Measurements from ENCODE around the gene EDN1. TPM values are rescaled to one million over a fixed set of nuclear protein-coding genes. Genes with fewer than 3 reads are reported as not detected.

The EDN1 gene
- total and polyA plus RNA-seq, 10 of the 15 experiments (the other 5 are each of a cell fraction or from before 2014, with no cell fraction given): 2.0 to 6.6 (median 3.1) TPM

- peaks cover 5% of the 10 kb centered on the region for H3K4me1 ChIP-seq (ENCODE audit: control insufficient read depth, insufficient read depth, low read length)
- SMC1A ChIA-PET (ENCODE audit: uncharacterized antibody, unreplicated experiment): interaction anchor here (0.8 to 1.8 kb wide), 6 partner anchors 8 to 610 kb away, joined by 3 to 5 read pairs (median 4); partner anchors contain the start of gene EDN1
- no peaks in the 10 kb centered on the region for H3K36me3 ChIP-seq (ENCODE audit: control insufficient read depth in 2 of 2, insufficient read depth in 2 of 2, low read length in 1 of 2)
- H3K27me3 ChIP-seq (replicated peaks in 1 of 2; ENCODE audit: control insufficient read depth in 2 of 2, insufficient read depth in 2 of 2, low read length in 1 of 2): no peaks in the 10 kb centered on the region
- BruUV-seq (replicated peaks): no TSS peak
- ATAC-seq: no peak
- POLR2A ChIA-PET: interaction anchor here (0.7 kb wide), 1 partner anchor 17 kb away, joined by 4 read pairs; no protein-coding TSS in a partner anchor
- H3K27ac ChIP-seq (ENCODE audit: control insufficient read depth, insufficient read depth): no peak overlapping the region
- H3K79me2 ChIP-seq (ENCODE audit: control insufficient read depth, insufficient read depth, low read length): no peaks in the 10 kb centered on the region
- H3K4me2 ChIP-seq (ENCODE audit: control insufficient read depth, insufficient read depth): no peak overlapping the region
- DNase-seq (ENCODE audit: low read depth, low spot score): no peak
- 62% methylated on average over 2 of the region's 2 CpGs for WGBS (ENCODE audit: insufficient coverage, insufficient replicate concordance, low lambda C conversion rate, missing lambda C conversion rate)
- H2AFZ ChIP-seq (ENCODE audit: control insufficient read depth, low read depth, low read length): no peak overlapping the region
- no peak for TF ChIP-seq LARP7 (IDR thresholded peaks at IDR 0.05)
- TF ChIP-seq BMI1 (IDR thresholded peaks at IDR 0.05; ENCODE audit: borderline replicate concordance): no peak
- TF ChIP-seq RELB (IDR thresholded peaks at IDR 0.05; ENCODE audit: low read depth): no peak
- TF ChIP-seq CHD2 (IDR thresholded peaks at IDR 0.05; ENCODE audit: borderline replicate concordance, low read depth, low read length): no peak
- no peak for TF ChIP-seq BHLHE40 (IDR thresholded peaks at IDR 0.05; ENCODE audit: borderline replicate concordance in 1 of 2, low read depth in 2 of 2, low read length in 1 of 2)
- H4K20me1 ChIP-seq (ENCODE audit: control insufficient read depth, insufficient read depth): no peaks in the 10 kb centered on the region
- no peak for FAIRE-seq
- no peak overlapping the region for H3K4me3 ChIP-seq
- CTCF ChIA-PET: interaction anchor here (0.7 to 1.9 kb wide), 2 partner anchors 308 to 340 kb away, joined by 4 to 8 read pairs; no protein-coding TSS in a partner anchor
- intact Hi-C loops (cut with micrococcal nuclease; ENCODE audit: unreplicated experiment) (no loop called here), in situ Hi-C loops (cut with MboI) (no loop called here)
- H3K9me3 ChIP-seq (replicated peaks; ENCODE audit: control insufficient read depth, insufficient read depth, low read length): no peaks in the 10 kb centered on the region
- RAD21 ChIA-PET (ENCODE audit: unreplicated experiment): interaction anchor here (0.9 kb wide), 1 partner anchor 16 kb away, joined by 4 read pairs; no protein-coding TSS in a partner anchor
- H3K9ac ChIP-seq (ENCODE audit: control insufficient read depth, insufficient read depth, low read length): no peak overlapping the region
Measured at GRCh38 chr6:12263403-12263802, 26.8 kb upstream of the EDN1 start.

GRCh38 chr6:12264671-12265070 lies 25.5 kb upstream of the EDN1 start:
- ATAC-seq (no peak), FAIRE-seq (no peak), DNase-seq (ENCODE audit: low read depth, low spot score) (no peak)
- Histone ChIP-seq H3K27ac (ENCODE audit: control insufficient read depth, insufficient read depth) (no peak overlapping the region), H4K20me1 (ENCODE audit: control insufficient read depth, insufficient read depth) (no peaks in the 10 kb centered on the region), H3K4me2 (ENCODE audit: control insufficient read depth, insufficient read depth) (no peak overlapping the region), H3K36me3 (ENCODE audit: control insufficient read depth in 2 of 2, insufficient read depth in 2 of 2, low read length in 1 of 2) (no peaks in the 10 kb centered on the region), H3K9ac (ENCODE audit: control insufficient read depth, insufficient read depth, low read length) (no peak overlapping the region), H3K79me2 (ENCODE audit: control insufficient read depth, insufficient read depth, low read length) (no peaks in the 10 kb centered on the region), H2AFZ (ENCODE audit: control insufficient read depth, low read depth, low read length) (no peak overlapping the region), H3K4me3 (no peak overlapping the region), H3K9me3 (replicated peaks; ENCODE audit: control insufficient read depth, insufficient read depth, low read length) (no peaks in the 10 kb centered on the region), H3K4me1 (ENCODE audit: control insufficient read depth, insufficient read depth, low read length) (peaks cover 5% of the 10 kb centered on the region), H3K27me3 (replicated peaks in 1 of 2; ENCODE audit: control insufficient read depth in 2 of 2, insufficient read depth in 2 of 2, low read length in 1 of 2) (no peaks in the 10 kb centered on the region)
- SMC1A ChIA-PET (ENCODE audit: uncharacterized antibody, unreplicated experiment): interaction anchor here (0.6 to 1.8 kb wide), 2 partner anchors 13 to 226 kb away, joined by 3 to 5 read pairs; no protein-coding TSS in a partner anchor
- intact Hi-C loops (cut with micrococcal nuclease; ENCODE audit: unreplicated experiment) (no loop called here), in situ Hi-C loops (cut with MboI) (no loop called here)
- POLR2A ChIA-PET: no interaction called here
- RAD21 ChIA-PET (ENCODE audit: unreplicated experiment): interaction anchor here (0.9 kb wide), 1 partner anchor 15 kb away, joined by 4 read pairs; no protein-coding TSS in a partner anchor
- CTCF ChIA-PET: no interaction called here
- WGBS (ENCODE audit: insufficient coverage, insufficient replicate concordance, low lambda C conversion rate, missing lambda C conversion rate): 100% methylated on average over 1 of the region's 1 CpG
- no TSS peak for BruUV-seq (replicated peaks)
- no peak for TF ChIP-seq IRF3 (IDR thresholded peaks at IDR 0.05)
- TF ChIP-seq REST (IDR thresholded peaks at IDR 0.05; ENCODE audit: low read depth, low read length): no peak
- no peak for TF ChIP-seq MAX (IDR thresholded peaks at IDR 0.05; ENCODE audit: low read depth, low read length)
- TF ChIP-seq SMAD5 (IDR thresholded peaks at IDR 0.05; ENCODE audit: low read depth): no peak
